ENCODE results near the gene ANKRD27.

Gene ANKRD27

DNA sequence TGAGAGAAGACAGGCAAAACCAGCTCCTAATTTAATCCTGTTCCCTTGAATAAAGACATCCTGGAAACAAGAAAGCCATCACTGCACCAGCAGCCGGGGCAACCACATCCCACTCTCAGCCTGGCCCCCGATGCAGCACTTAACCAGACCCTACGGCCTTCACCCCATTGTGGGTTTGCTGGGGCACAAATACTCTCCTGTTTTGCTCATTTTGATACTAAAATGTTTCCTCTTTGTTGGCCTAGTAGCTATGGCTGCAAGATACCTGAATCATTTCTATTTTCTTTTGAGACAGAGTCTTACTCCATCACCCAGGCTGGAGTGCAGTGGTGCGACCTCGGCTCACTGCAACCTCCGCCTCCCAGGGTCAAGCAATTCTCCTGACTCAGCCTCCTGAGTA is 28.4 kb downstream of the ANKRD27 start:
- Histone ChIP-seq H2BK5ac (ENCODE audit: low read depth, low read length, poor library complexity) (no peak overlapping the region), H3K36me3 (ENCODE audit: control insufficient read depth in 1 of 2, insufficient read depth in 2 of 2, low read length in 2 of 2) (peaks cover 39 to 51% of the 10 kb centered on the region in 2 experiments), H3K27me3 (ENCODE audit: insufficient read depth, low read length) (no peaks in the 10 kb centered on the region), H3K4me2 (ENCODE audit: low read length) (no peak overlapping the region), H2BK120ac (ENCODE audit: insufficient read depth, low read length, poor library complexity) (no peak overlapping the region), H3K27ac (ENCODE audit: low read depth, low read length) (no peak overlapping the region), H4K8ac (ENCODE audit: low read depth, low read length) (no peak overlapping the region), H3K79me2 (ENCODE audit: control insufficient read depth, insufficient read depth, low read length, poor library complexity) (no peaks in the 10 kb centered on the region), H3K79me1 (ENCODE audit: low read length) (no peaks in the 10 kb centered on the region), H3K18ac (ENCODE audit: low read length) (no peak overlapping the region), H2BK12ac (ENCODE audit: low read length) (no peak overlapping the region), H4K12ac (ENCODE audit: low read depth, low read length) (no peak overlapping the region), H3K4ac (ENCODE audit: low read depth, low read length) (no peak overlapping the region), H3K9me3 (ENCODE audit: insufficient read depth, low read depth, low read length) (peaks cover 2% of the 10 kb centered on the region), H3K14ac (ENCODE audit: low read length) (no peak overlapping the region), H4K91ac (ENCODE audit: low read depth, low read length) (no peak overlapping the region), H3K23ac (ENCODE audit: low read length) (no peak overlapping the region), H2AK5ac (ENCODE audit: low read length) (no peak overlapping the region), H3K4me1 (ENCODE audit: control insufficient read depth in 1 of 2, insufficient read depth in 2 of 2, low read length in 2 of 2) (peaks cover 0 to under 1% of the 10 kb centered on the region in 2 experiments), H2AFZ (ENCODE audit: insufficient read depth, low read length, poor library complexity) (no peak overlapping the region), H3K9ac (ENCODE audit: low read length) (no peak overlapping the region), H3K4me3 (ENCODE audit: low read depth, low read length) (no peak overlapping the region)
- no CpG with 5 or more reads among the region's 6 CpGs for WGBS (ENCODE audit: extremely low coverage, insufficient coverage, insufficient read length)
- no peak for DNase-seq

GRCh38 chr19:32642771-32643170 is 32.2 kb downstream of the ANKRD27 start:
- H4K91ac ChIP-seq (ENCODE audit: low read depth, low read length) = no peak overlapping the region
- H3K27me3 ChIP-seq (ENCODE audit: insufficient read depth, low read length) = no peaks in the 10 kb centered on the region
- no peak overlapping the region for H3K27ac ChIP-seq (ENCODE audit: low read depth, low read length)
- no peaks in the 10 kb centered on the region for H3K79me2 ChIP-seq (ENCODE audit: control insufficient read depth, insufficient read depth, low read length, poor library complexity)
- peaks cover 3% of the 10 kb centered on the region for H3K9me3 ChIP-seq (ENCODE audit: insufficient read depth, low read depth, low read length)
- H4K8ac ChIP-seq (ENCODE audit: low read depth, low read length) = no peak overlapping the region
- H3K4ac ChIP-seq (ENCODE audit: low read depth, low read length) = no peak overlapping the region
- no peak overlapping the region for H3K4me2 ChIP-seq (ENCODE audit: low read length)
- H3K79me1 ChIP-seq (ENCODE audit: low read length) = no peaks in the 10 kb centered on the region
- no CpG with 5 or more reads among the region's 12 CpGs for WGBS (ENCODE audit: extremely low coverage, insufficient coverage, insufficient read length)
- H2BK120ac ChIP-seq (ENCODE audit: insufficient read depth, low read length, poor library complexity) = no peak overlapping the region
- no peak overlapping the region for H3K9ac ChIP-seq (ENCODE audit: low read length)
- no peak overlapping the region for H2AK5ac ChIP-seq (ENCODE audit: low read length)
- H3K14ac ChIP-seq (ENCODE audit: low read length) = no peak overlapping the region
- H3K23ac ChIP-seq (ENCODE audit: low read length) = no peak overlapping the region
- H3K18ac ChIP-seq (ENCODE audit: low read length) = no peak overlapping the region
- no peak overlapping the region for H3K4me3 ChIP-seq (ENCODE audit: low read depth, low read length)
- no peak overlapping the region for H2BK12ac ChIP-seq (ENCODE audit: low read length)
- no peak for DNase-seq
- no peak overlapping the region for H4K12ac ChIP-seq (ENCODE audit: low read depth, low read length)
- peaks cover 46 to 68% of the 10 kb centered on the region in 2 experiments for H3K36me3 ChIP-seq (ENCODE audit: control insufficient read depth in 1 of 2, insufficient read depth in 2 of 2, low read length in 2 of 2)
- no peak overlapping the region for H2AFZ ChIP-seq (ENCODE audit: insufficient read depth, low read length, poor library complexity)
- H3K4me1 ChIP-seq (ENCODE audit: control insufficient read depth in 1 of 2, insufficient read depth in 2 of 2, low read length in 2 of 2) = no peaks in the 10 kb centered on the region
- no peak overlapping the region for H2BK5ac ChIP-seq (ENCODE audit: low read depth, low read length, poor library complexity)

- Histone ChIP-seq H3K4me3 (ENCODE audit: low read depth, low read length) (no peak overlapping the region), H3K36me3 (ENCODE audit: control insufficient read depth in 1 of 2, insufficient read depth in 2 of 2, low read length in 2 of 2) (peaks cover 44 to 64% of the 10 kb centered on the region in 2 experiments), H3K14ac (ENCODE audit: low read length) (no peak overlapping the region), H3K18ac (ENCODE audit: low read length) (no peak overlapping the region), H3K23ac (ENCODE audit: low read length) (no peak overlapping the region), H3K9me3 (ENCODE audit: insufficient read depth, low read depth, low read length) (peaks cover 5% of the 10 kb centered on the region), H3K4me1 (ENCODE audit: control insufficient read depth in 1 of 2, insufficient read depth in 2 of 2, low read length in 2 of 2) (no peaks in the 10 kb centered on the region), H3K79me1 (ENCODE audit: low read length) (no peaks in the 10 kb centered on the region), H3K9ac (ENCODE audit: low read length) (no peak overlapping the region), H3K27me3 (ENCODE audit: insufficient read depth, low read length) (no peaks in the 10 kb centered on the region), H4K12ac (ENCODE audit: low read depth, low read length) (no peak overlapping the region), H3K4ac (ENCODE audit: low read depth, low read length) (no peak overlapping the region), H2BK120ac (ENCODE audit: insufficient read depth, low read length, poor library complexity) (no peak overlapping the region), H2AFZ (ENCODE audit: insufficient read depth, low read length, poor library complexity) (no peak overlapping the region), H3K79me2 (ENCODE audit: control insufficient read depth, insufficient read depth, low read length, poor library complexity) (no peaks in the 10 kb centered on the region), H4K91ac (ENCODE audit: low read depth, low read length) (no peak overlapping the region), H3K27ac (ENCODE audit: low read depth, low read length) (no peak overlapping the region), H3K4me2 (ENCODE audit: low read length) (no peak overlapping the region), H2AK5ac (ENCODE audit: low read length) (no peak overlapping the region), H2BK12ac (ENCODE audit: low read length) (no peak overlapping the region), H4K8ac (ENCODE audit: low read depth, low read length) (no peak overlapping the region), H2BK5ac (ENCODE audit: low read depth, low read length, poor library complexity) (no peak overlapping the region)
- DNase-seq = no peak
- WGBS (ENCODE audit: extremely low coverage, insufficient coverage, insufficient read length) = no CpG with 5 or more reads among the region's 13 CpGs
These were observed 36.4 kb downstream of the ANKRD27 start for GRCh38 chr19:32638625-32639024.

- WGBS (ENCODE audit: extremely low coverage, insufficient coverage, insufficient read length) = no CpG with 5 or more reads among the region's 14 CpGs
- no peak overlapping the region for H3K4me2 ChIP-seq (ENCODE audit: low read length)
- H4K91ac ChIP-seq (ENCODE audit: low read depth, low read length) = no peak overlapping the region
- H3K18ac ChIP-seq (ENCODE audit: low read length) = no peak overlapping the region
- H4K12ac ChIP-seq (ENCODE audit: low read depth, low read length) = no peak overlapping the region
- H3K27ac ChIP-seq (ENCODE audit: low read depth, low read length) = no peak overlapping the region
- H3K4me3 ChIP-seq (ENCODE audit: low read depth, low read length) = no peak overlapping the region
- H2BK120ac ChIP-seq (ENCODE audit: insufficient read depth, low read length, poor library complexity) = no peak overlapping the region
- H4K8ac ChIP-seq (ENCODE audit: low read depth, low read length) = no peak overlapping the region
- H2AK5ac ChIP-seq (ENCODE audit: low read length) = no peak overlapping the region
- DNase-seq = no peak
- no peak overlapping the region for H2BK5ac ChIP-seq (ENCODE audit: low read depth, low read length, poor library complexity)
- no peak overlapping the region for H3K4ac ChIP-seq (ENCODE audit: low read depth, low read length)
- H3K79me1 ChIP-seq (ENCODE audit: low read length) = no peaks in the 10 kb centered on the region
- H2AFZ ChIP-seq (ENCODE audit: insufficient read depth, low read length, poor library complexity) = no peak overlapping the region
- peaks cover 35 to 56% of the 10 kb centered on the region in 2 experiments for H3K36me3 ChIP-seq (ENCODE audit: control insufficient read depth in 1 of 2, insufficient read depth in 2 of 2, low read length in 2 of 2)
- no peaks in the 10 kb centered on the region for H3K27me3 ChIP-seq (ENCODE audit: insufficient read depth, low read length)
- no peak overlapping the region for H3K14ac ChIP-seq (ENCODE audit: low read length)
- no peak overlapping the region for H2BK12ac ChIP-seq (ENCODE audit: low read length)
- H3K9ac ChIP-seq (ENCODE audit: low read length) = no peak overlapping the region
- H3K23ac ChIP-seq (ENCODE audit: low read length) = no peak overlapping the region
- peaks cover 4% of the 10 kb centered on the region for H3K9me3 ChIP-seq (ENCODE audit: insufficient read depth, low read depth, low read length)
- no peaks in the 10 kb centered on the region for H3K79me2 ChIP-seq (ENCODE audit: control insufficient read depth, insufficient read depth, low read length, poor library complexity)
- no peaks in the 10 kb centered on the region for H3K4me1 ChIP-seq (ENCODE audit: control insufficient read depth in 1 of 2, insufficient read depth in 2 of 2, low read length in 2 of 2)
These were observed 37.5 kb downstream of the ANKRD27 start for GRCh38 chr19:32637480-32637879.

All from trophoblast cell (in vitro differentiated cells and primary cell).